OCI-LY3 (cell line): ENCODE measurements around the gene CARD8.

Source experiments
- H2AFZ ChIP-seq: fragments of 200-600, 300-600 bp; shearing (Covaris generic); 2 replicates; pipeline ENCODE4 v1.6.0; 2014; ENCODE audit warnings: antibody characterized with exemption, low read depth, low read length
- H3K27ac ChIP-seq: fragments of 200-600, 300-600 bp; sonication (generic); 2 replicates; pipeline ENCODE4 v1.5.1; 2014; ENCODE audit warnings: mild to moderate bottlenecking, low read length, moderate library complexity, mixed read lengths
- H3K27me3 ChIP-seq: fragments of 200-600, 300-600 bp; sonication (generic); 2 replicates; pipeline ENCODE4 v1.6.1; 2014; ENCODE audit warnings: low read depth, low read length, mixed read lengths
- H3K36me3 ChIP-seq: fragments of 200-600, 300-600 bp; sonication (generic); replicated peaks from 2 replicates; pipeline ENCODE3; 2014; ENCODE audit warnings: low read depth, low read length, mixed read lengths
- H3K4me1 ChIP-seq: fragments of 300-600, 200-600 bp; sonication (generic); 2 replicates; pipeline ENCODE4 v1.6.1; 2014; ENCODE audit warnings: low read length, mixed read lengths
- H3K4me2 ChIP-seq: fragments of 200-600, 300-600 bp; sonication (generic); 2 replicates; pipeline ENCODE4 v1.6.1; 2014; ENCODE audit warnings: low read length, mixed read lengths
- H3K4me3 ChIP-seq: fragments of 300-600, 200-600 bp; sonication (generic); 2 replicates; pipeline ENCODE4 v1.5.1; 2014; ENCODE audit warnings: antibody characterized with exemption, mild to moderate bottlenecking, low read length, moderate library complexity
- H3K79me2 ChIP-seq: fragments of 300-600, 200-600 bp; shearing (Covaris generic); 2 replicates; pipeline ENCODE4 v1.6.1; 2014; ENCODE audit warnings: mild to moderate bottlenecking, low read length, mixed read lengths
- H3K9ac ChIP-seq: fragments of 300-600, 200-600 bp; shearing (Covaris generic); 2 replicates; pipeline ENCODE4 v1.6.0; 2014; ENCODE audit warnings: mild to moderate bottlenecking, low read length, moderate library complexity
- H3K9me3 ChIP-seq: fragments of 200-600, 300-600 bp; shearing (Covaris generic); 2 replicates; pipeline ENCODE4 v1.6.1; 2014; ENCODE audit warnings: low read length, mixed read lengths; ENCODE audit not compliant: insufficient read depth
- H4K20me1 ChIP-seq: fragments of 200-600, 300-600 bp; sonication (generic); 2 replicates; pipeline ENCODE4 v1.6.1; 2016; ENCODE audit warnings: low read length, mixed read lengths; ENCODE audit not compliant: insufficient read depth
- EZH2phosphoT487 ChIP-seq: fragments of 200-600 bp; shearing (Covaris generic); IDR thresholded peaks from 2 replicates; pipeline ENCODE4 v1.6.1; 2018; ENCODE audit warnings: antibody characterized with exemption, mixed run types, low read depth
- TF ChIP-seq, protein P1 (sequence below): fragments of 200-600, 300-600 bp; sonication (generic); IDR thresholded peaks from 2 replicates; pipeline ENCODE4 v1.5.1; 2014; ENCODE audit warnings: antibody characterized with exemption, low read length, low read depth

CARD8 gene

DNA sequence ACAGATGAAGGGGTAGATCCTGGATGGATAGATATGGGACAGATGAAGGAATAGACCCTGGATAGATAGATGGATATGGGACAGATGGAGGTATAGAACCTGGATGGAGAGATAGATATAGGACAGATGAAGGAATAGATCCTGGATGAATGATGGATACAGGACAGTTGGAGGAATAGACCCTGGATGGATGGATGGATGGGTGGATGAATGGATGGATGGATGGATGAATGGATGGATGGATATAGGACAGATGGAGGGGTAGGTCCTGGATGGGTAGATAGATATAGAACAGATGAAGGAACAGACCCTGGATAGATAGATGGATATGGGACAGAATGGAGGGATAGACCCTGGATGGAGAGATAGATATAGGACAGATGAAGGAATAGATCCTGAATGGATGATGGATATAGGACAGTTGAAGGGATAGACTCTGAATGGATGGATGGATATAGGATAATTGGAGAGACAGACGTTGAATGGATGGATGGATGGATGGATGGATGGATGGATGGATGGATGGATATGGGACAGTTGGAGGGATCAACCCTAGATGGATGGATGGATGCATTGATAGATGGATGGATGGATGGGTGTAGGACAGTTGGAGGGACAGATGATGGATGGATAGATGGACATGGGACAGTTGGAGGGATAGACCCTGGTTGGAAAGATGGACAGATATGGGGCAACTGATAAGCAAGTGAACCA, 46.3 kb upstream of the CARD8 start:
- no peaks in the 10 kb centered on the region for H3K36me3 ChIP-seq
- H3K4me1 ChIP-seq: no peaks in the 10 kb centered on the region
- no peak overlapping the region for H3K4me3 ChIP-seq
- no peak overlapping the region for H3K4me2 ChIP-seq
- peaks cover 14% of the 10 kb centered on the region for H3K27me3 ChIP-seq
- no peak overlapping the region for H3K9ac ChIP-seq
- H3K9me3 ChIP-seq: no peaks in the 10 kb centered on the region
- no peak overlapping the region for H3K27ac ChIP-seq
- no peaks in the 10 kb centered on the region for H4K20me1 ChIP-seq
- H3K79me2 ChIP-seq: no peaks in the 10 kb centered on the region
- TF ChIP-seq, protein P1, sequence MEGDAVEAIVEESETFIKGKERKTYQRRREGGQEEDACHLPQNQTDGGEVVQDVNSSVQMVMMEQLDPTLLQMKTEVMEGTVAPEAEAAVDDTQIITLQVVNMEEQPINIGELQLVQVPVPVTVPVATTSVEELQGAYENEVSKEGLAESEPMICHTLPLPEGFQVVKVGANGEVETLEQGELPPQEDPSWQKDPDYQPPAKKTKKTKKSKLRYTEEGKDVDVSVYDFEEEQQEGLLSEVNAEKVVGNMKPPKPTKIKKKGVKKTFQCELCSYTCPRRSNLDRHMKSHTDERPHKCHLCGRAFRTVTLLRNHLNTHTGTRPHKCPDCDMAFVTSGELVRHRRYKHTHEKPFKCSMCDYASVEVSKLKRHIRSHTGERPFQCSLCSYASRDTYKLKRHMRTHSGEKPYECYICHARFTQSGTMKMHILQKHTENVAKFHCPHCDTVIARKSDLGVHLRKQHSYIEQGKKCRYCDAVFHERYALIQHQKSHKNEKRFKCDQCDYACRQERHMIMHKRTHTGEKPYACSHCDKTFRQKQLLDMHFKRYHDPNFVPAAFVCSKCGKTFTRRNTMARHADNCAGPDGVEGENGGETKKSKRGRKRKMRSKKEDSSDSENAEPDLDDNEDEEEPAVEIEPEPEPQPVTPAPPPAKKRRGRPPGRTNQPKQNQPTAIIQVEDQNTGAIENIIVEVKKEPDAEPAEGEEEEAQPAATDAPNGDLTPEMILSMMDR: no peak
- TF ChIP-seq EZH2phosphoT487: no peak
- H2AFZ ChIP-seq: no peak overlapping the region

DNA sequence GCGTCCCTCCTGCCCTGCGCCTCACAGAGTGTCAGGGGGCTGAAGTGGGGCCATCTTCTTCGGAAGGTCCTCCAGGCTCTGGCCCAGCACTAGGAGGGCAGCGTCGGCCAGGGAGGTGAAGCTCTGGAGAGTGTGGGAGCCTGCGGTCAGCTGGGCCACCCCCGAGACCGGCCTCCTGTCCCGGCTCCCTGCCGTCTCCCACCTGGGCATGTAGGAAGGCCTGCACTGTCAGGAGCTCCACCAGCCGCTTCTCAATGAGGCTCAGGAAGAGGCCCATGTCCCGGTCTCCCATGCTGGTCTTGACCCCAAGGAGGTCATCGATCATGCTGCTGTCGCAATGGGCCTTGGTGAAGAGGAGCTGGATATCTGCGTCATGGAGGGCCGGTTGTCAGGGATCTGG, 42.3 kb upstream of the CARD8 start:
- Histone ChIP-seq H3K36me3 (no peaks in the 10 kb centered on the region), H3K79me2 (no peaks in the 10 kb centered on the region), H3K4me3 (no peak overlapping the region), H3K27ac (no peak overlapping the region), H4K20me1 (no peaks in the 10 kb centered on the region), H3K4me1 (no peaks in the 10 kb centered on the region), H3K9me3 (no peaks in the 10 kb centered on the region), H3K9ac (no peak overlapping the region), H2AFZ (no peak overlapping the region), H3K27me3 (0 out of 2 replicates have a peak, but pooled peaks cover 3% of the 10 kb centered on the region), H3K4me2 (no peak overlapping the region)
- TF ChIP-seq, protein P1: no peak
- TF ChIP-seq EZH2phosphoT487: no peak

DNA sequence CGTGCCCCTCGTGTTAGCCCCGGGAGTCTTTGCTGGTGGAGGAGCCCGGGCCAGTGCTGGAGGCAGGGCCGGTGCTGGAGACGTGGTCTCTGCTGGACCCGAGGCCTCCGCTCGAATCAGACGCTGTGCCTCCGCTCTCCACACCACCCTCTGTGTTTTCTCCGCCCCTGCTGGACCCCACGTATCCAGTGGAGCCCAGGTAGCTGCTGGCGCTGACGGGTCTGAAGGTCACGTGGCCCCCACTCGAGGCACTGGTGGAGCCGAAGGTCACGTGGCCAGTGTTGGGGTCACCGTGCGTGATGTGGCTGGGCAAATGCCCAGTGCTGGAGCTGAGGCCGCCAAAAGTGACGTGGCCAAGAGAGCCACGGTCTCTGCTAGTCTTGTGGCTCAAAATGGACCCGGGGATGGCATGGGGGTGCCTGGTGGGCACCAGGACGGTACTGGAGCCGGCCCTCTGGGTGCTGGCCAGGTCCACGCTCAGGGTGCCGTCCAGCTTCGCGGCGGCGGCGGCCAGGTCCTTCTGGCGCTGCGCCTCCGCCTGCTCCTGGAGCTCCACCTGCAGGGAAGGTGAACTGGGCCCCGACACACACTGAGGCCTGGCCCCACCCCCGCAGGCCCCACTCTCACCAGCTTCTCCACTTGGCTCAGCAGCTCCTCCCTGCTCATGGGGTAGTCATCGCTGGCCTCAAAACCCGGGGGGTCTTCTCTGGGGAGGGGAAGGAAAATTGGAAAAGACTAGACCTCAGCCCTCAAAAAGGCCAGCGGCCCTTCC, 41.4 kb upstream of the CARD8 start:
- Histone ChIP-seq H3K4me2 (no peak overlapping the region), H3K9ac (no peak overlapping the region), H3K27ac (no peak overlapping the region), H3K36me3 (no peaks in the 10 kb centered on the region), H4K20me1 (no peaks in the 10 kb centered on the region), H2AFZ (no peak overlapping the region), H3K9me3 (no peaks in the 10 kb centered on the region), H3K79me2 (no peaks in the 10 kb centered on the region), H3K4me1 (no peaks in the 10 kb centered on the region), H3K27me3 (0 out of 2 replicates have a peak, but pooled peaks cover 3% of the 10 kb centered on the region), H3K4me3 (no peak overlapping the region)
- TF ChIP-seq, protein P1: no peak
- TF ChIP-seq EZH2phosphoT487: no peak

DNA sequence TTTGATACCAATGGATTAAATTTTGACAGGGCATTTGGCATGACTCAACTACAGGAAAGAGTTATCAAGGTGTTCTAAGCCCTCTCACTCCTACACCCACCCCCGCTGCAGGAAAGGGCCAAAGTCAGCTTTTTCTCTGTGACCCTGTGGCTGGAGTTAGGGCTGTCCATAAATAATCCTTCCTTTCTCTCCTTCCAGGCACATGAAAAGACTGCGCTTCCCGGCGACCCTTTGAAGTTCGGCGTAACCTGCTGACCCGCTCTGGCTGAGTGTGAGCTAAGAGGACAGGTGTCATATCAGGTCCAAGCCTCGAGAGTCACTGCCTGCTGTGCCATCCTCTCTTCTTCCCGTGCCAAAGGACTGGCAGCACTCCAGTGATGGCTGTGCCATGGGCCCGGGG, 39.7 kb upstream of the CARD8 start:
- Histone ChIP-seq H3K4me2 (no peak overlapping the region), H3K27me3 (0 out of 2 replicates have a peak, but pooled peaks cover 3% of the 10 kb centered on the region)

More for the DNA sequence above, 39.7 kb upstream of the CARD8 start:
- no peaks in the 10 kb centered on the region for H3K79me2 ChIP-seq
- no peak overlapping the region for H3K4me3 ChIP-seq
- H3K9me3 ChIP-seq: no peaks in the 10 kb centered on the region
- H2AFZ ChIP-seq: no peak overlapping the region
- H3K9ac ChIP-seq: no peak overlapping the region
- no peak overlapping the region for H3K27ac ChIP-seq
- TF ChIP-seq, protein P1: no peak
- no peak for TF ChIP-seq EZH2phosphoT487
- H4K20me1 ChIP-seq: no peaks in the 10 kb centered on the region
- peaks cover 3% of the 10 kb centered on the region; the same call in 1 of the 2 replicates for H3K4me1 ChIP-seq
- H3K36me3 ChIP-seq: no peaks in the 10 kb centered on the region
